ENCODE measurements around the gene FBLN7. TPM values are rescaled to one million over a fixed set of nuclear protein-coding genes. Genes with fewer than 3 reads are reported as not detected.

FBLN7 gene
- total RNA-seq, 1 donor from 2014 or later = 17.0 TPM

DNA sequence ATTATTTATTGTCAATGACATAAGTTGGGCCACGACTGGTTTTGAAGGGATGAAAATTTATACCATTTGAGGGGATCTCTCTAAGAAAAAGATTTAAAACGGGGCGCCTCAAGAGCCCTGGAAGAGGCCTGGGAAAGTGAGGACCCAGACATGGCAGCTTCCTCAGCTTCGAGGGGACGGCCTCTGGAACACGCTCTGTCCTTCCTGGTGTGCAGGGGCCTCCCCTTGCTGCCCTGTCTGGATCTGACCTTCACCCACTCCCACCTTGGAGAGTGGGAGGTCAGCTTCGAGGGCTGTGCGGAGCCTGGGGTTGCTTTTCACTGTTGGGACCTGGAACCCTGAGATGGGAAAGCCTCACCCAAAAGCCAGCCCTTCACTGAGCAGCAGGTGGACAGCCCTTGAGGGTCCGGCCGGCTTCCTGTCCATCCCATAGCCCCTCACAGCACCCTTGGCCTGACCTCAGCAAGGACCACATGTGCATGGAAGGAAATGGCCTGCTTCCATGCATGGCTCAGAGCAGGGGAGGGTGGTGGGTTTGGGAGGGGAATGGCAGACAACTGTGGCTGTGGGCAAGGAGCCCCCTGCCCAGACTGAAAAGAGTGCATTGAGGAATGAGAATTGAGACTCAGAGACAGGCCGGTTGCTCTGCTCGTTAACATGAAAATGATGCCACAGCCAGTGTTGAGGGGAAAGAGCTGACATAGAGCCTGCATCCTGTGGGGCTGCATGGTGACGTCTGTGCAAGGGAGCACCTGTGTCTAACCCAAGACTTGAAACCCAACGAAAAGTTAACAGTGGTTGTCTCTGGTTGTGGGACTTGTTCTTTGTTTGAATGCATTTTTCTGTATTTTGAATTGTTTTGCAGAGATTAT lies 16.3 kb downstream of the FBLN7 start:
- Mint-ChIP-seq H3K27me3 (ENCODE audit: low read depth) (peaks cover 2% of the 10 kb centered on the region), H3K9me3 (no peaks in the 10 kb centered on the region), H3K36me3 (ENCODE audit: low read depth) (no peaks in the 10 kb centered on the region), H3K4me1 (ENCODE audit: low read depth) (peaks cover 30% of the 10 kb centered on the region), H3K4me3 (ENCODE audit: low read depth) (no peak overlapping the region), H3K27ac (no peak overlapping the region)
- DNase-seq (ENCODE audit: low spot score) = no peak
- intact Hi-C loops (cut with micrococcal nuclease) = loop anchor here (5.0 kb wide), 1 partner anchor 33 kb away; no protein-coding TSS in a partner anchor

DNA sequence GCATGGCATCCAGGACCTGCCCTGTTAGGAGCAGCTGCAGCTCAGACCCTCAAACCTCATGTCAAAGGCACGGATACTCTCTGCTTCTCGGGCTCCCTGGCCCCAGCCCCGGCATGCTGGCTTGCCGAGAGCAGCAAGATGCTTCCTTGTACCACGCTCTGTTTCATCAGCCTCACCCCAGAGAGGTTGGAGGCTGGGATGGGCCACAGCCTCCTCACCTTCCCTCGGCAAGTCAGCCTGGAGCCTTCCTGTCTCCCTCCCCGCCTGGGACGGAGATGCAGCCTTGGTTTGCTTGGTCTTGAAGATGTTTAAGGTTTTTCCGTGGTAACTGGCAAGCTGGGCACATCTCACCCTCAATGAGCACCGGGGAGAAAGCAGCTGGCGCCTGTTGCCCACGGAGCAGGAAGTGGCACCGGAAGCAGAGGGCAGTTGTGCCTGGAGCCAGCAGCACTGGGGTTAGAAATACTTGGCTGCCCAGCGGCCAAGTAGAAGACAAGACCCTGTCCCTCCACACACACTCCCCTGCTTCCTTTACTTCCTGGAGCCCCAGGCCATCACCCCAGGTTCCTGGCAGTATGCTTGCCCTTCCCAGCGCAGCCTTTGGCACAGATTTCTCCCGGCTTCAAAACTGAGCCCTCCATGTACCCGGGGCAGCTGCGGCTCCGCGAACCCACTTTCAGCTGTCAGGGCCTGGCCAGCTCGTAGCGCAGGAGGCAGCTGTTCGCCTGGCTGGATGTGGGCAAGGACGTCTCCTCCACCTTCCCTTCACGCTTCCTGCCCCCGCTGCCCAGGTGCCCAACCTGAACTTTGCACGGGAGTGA lies 17.4 kb downstream of the FBLN7 start:
- H3K27me3 Mint-ChIP-seq (ENCODE audit: low read depth) = no peaks in the 10 kb centered on the region
- intact Hi-C loops (cut with micrococcal nuclease) = no loop called here
- H3K36me3 Mint-ChIP-seq (ENCODE audit: low read depth) = no peaks in the 10 kb centered on the region
- H3K9me3 Mint-ChIP-seq = no peaks in the 10 kb centered on the region
- no peak for DNase-seq (ENCODE audit: low spot score)
- H3K4me1 Mint-ChIP-seq (ENCODE audit: low read depth) = peaks cover 34% of the 10 kb centered on the region
- H3K27ac Mint-ChIP-seq = peak overlapping the region; percentile 58
- no peak overlapping the region for H3K4me3 Mint-ChIP-seq (ENCODE audit: low read depth)

DNA sequence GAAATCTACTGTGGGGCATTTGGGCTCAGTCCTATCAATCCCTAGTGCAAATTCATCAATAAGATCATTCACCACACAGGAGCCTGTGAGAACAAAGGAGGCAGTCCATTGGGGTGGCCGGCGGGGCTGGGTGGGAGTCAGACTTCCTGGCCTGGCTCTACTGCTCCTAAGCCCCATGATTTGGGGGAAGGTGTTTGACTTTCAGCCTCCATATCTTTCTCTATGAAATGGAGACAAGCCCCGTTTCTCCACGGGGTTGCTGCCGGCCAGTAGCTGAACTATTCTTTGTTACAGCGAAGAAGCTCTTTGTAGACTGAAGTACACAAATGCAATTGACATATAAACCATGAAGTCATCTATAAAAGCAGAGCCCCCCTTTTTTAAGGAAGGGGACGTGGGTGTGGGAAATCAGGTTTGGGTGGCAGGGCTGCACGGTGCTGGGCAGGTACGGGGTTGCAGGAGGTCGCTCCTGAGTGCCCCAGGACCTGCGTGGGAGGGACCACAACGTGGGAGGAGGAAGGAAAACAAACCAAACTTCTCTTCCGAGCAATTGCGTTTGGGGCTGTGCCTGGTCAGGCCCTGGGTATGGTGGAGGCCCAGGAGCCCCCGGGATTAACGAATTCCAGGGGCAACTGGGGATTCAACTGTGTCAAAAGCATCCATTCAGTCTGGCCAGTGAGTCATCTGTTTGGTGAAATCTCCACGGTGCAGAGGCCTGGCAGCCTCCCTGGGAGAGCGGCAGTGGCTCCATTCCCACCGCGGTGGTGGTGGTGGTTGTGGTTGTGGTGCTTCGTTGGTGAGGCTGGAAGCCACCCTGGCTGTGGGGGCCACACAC lies 18.2 kb downstream of the FBLN7 start:
- no peaks in the 10 kb centered on the region for H3K9me3 Mint-ChIP-seq
- H3K36me3 Mint-ChIP-seq (ENCODE audit: low read depth) = no peaks in the 10 kb centered on the region
- H3K27ac Mint-ChIP-seq = peak overlapping the region; percentile 58
- H3K4me3 Mint-ChIP-seq (ENCODE audit: low read depth) = peak overlapping the region; percentile 15
- DNase-seq (ENCODE audit: low spot score) = no peak
- peaks cover 36% of the 10 kb centered on the region for H3K4me1 Mint-ChIP-seq (ENCODE audit: low read depth)
- H3K27me3 Mint-ChIP-seq (ENCODE audit: low read depth) = no peaks in the 10 kb centered on the region
- intact Hi-C loops (cut with micrococcal nuclease) = no loop called here

DNA sequence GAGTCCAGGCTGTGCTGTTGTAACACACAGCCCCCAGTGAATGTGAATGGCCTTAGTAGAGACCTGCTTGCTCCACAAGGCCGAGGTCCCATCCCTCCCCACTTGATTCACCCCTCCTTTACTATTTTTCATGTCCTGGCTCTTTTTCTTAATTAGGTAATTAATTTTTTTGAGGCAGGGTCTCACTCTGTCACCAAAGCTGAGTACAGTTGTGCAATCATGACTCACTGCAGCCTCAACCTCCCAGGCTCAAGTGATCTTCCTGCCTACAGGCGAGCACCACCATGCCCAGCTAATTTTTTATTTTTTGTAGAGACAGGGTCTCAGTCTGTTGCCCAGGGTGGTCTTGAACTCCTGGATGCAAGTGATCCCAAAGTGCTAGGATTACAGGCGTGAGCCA lies 19.3 kb downstream of the FBLN7 start:
- intact Hi-C loops (cut with micrococcal nuclease) = no loop called here
- Mint-ChIP-seq H3K4me3 (ENCODE audit: low read depth) (no peak overlapping the region), H3K27me3 (ENCODE audit: low read depth) (no peaks in the 10 kb centered on the region), H3K4me1 (ENCODE audit: low read depth) (peaks cover 36% of the 10 kb centered on the region), H3K27ac (no peak overlapping the region), H3K9me3 (no peaks in the 10 kb centered on the region), H3K36me3 (ENCODE audit: low read depth) (no peaks in the 10 kb centered on the region)
- no peak for DNase-seq (ENCODE audit: low spot score)

DNA sequence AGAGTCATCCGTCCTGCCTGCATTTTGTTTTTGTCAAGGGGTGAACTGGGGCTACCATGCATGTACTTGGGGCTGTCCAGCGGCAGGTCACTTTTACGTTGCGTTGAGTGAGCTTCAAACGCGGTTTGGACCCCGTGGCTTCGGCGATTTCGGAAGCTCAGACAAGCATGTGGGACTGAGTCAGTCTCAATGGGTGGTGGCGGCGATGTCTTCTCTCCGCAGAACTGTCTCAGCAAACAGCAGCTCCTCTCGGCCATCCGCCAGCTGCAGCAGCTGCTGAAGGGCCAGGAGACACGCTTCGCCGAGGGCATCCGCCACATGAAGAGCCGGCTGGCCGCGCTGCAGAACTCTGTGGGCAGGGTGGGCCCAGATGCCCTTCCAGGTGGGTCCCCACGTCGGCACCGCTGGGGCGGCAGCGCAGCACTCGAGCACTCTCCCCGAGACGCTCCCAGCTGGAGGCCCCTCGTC lies 21.3 kb downstream of the FBLN7 start:
- intact Hi-C loops (cut with micrococcal nuclease) = no loop called here
- no peak overlapping the region for H3K27ac Mint-ChIP-seq
- no peak overlapping the region for H3K4me3 Mint-ChIP-seq (ENCODE audit: low read depth)
- no peaks in the 10 kb centered on the region for H3K9me3 Mint-ChIP-seq
- H3K36me3 Mint-ChIP-seq (ENCODE audit: low read depth) = no peaks in the 10 kb centered on the region
- DNase-seq (ENCODE audit: low spot score) = no peak
- H3K4me1 Mint-ChIP-seq (ENCODE audit: low read depth) = peaks cover 30% of the 10 kb centered on the region
- H3K27me3 Mint-ChIP-seq (ENCODE audit: low read depth) = no peaks in the 10 kb centered on the region

DNA sequence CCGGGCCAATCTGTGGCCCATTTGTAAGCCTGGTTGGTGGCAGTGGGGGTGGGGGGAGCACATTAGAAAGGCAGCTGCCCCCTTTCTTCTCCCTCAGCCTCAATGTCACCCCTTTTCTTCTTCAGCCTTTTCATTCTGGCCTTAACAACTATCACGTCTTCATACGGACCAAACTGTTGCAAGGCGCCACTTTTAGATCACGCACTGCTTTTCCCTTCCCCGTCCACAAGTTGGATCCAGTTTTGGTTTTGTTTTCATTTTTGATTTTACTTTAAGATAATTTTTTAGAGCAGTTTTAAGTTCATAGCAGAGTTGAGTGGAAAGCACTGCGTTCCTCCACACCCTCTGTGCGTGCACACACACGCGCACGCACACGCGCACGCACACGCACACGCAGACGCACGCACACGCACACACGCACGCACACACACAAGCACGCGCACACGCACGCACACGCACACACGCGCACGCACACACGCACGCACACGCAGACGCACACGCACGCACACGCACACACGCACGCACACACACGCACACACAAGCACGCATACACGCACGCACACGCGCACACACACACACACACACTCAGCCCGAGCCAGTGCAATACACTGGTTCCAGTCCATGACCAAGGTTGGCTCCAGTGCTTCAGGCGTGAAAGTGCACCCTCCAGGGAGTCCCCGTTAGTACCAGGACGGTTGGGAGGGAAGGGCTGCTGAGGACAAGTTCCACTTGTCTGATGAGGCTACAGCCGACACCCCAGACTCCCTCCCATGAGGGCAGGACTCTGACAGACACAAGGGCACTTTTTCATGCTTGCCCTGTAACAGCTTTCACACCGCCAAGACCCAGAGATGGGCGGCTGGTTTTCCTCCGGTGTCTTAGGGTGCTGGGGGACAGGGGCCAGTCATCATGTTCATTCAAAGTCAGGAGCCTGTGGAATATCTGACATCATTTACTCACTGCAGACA lies 22.4 kb downstream of the FBLN7 start:
- H3K4me3 Mint-ChIP-seq (ENCODE audit: low read depth) = no peak overlapping the region
- H3K36me3 Mint-ChIP-seq (ENCODE audit: low read depth) = no peaks in the 10 kb centered on the region

DNA sequence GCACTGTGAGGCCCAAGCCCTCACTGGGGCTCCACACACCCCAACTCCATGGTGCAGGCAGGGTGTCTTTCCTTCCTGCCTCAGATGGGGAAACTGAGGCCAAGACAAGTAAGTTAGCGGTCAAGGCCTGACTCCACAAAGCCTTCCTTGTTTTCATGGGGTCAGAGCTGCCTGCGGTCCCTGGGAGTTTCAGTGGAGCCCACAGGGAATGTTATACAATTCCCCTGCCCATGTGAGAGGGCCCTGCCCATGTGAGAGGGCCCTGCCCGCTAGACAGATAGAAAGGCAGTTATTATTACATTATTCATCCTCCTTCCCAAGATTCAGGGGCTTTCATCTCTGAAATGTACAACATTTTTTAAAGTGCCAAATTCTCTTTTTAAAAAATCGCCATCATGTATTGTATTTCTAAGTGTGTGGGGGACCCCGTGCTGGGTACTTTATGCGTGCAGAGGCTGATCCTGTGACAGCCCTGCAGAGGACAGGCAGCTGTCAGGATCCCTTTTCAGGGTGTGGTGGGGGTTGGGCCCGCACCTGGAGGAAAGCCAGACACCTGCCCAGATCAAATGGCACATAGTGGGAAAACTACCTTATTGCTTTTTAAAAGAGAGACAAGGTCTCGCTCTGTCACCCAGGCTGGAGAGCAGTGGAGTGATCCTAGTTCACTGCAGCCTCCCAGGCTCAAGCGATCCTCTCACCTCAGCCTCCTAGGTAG lies 23.4 kb downstream of the FBLN7 start:
- Mint-ChIP-seq H3K4me1 (ENCODE audit: low read depth) (peaks cover 11% of the 10 kb centered on the region), H3K36me3 (ENCODE audit: low read depth) (no peaks in the 10 kb centered on the region), H3K9me3 (no peaks in the 10 kb centered on the region), H3K4me3 (ENCODE audit: low read depth) (no peak overlapping the region), H3K27ac (no peak overlapping the region), H3K27me3 (ENCODE audit: low read depth) (no peaks in the 10 kb centered on the region)
- intact Hi-C loops (cut with micrococcal nuclease) = no loop called here
- DNase-seq (ENCODE audit: low spot score) = no peak

More for the DNA sequence above, 22.4 kb downstream of the FBLN7 start:
- Mint-ChIP-seq H3K9me3 (no peaks in the 10 kb centered on the region), H3K4me1 (ENCODE audit: low read depth) (peaks cover 21% of the 10 kb centered on the region), H3K27ac (no peak overlapping the region), H3K27me3 (ENCODE audit: low read depth) (no peaks in the 10 kb centered on the region)
- intact Hi-C loops (cut with micrococcal nuclease) = no loop called here
- DNase-seq (ENCODE audit: low spot score) = no peak

DNA sequence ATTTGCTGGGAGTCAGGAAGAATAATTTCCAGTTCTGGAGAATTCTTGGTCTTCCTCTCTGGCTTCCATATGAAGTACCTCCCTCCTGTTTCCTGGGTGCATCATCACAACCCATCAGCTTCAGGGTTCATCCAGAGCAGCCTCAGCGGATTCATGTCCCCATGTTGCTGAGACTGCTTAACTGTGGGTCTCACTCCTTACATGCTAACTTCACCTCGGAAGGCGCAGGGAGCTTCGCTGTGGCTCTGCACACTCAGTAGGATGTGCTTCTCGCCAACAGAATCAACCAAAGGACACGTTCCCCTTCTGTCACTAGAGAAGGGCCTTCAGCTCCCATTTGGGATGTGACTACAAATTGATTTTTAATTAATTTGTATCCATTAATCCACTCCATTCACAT lies 24.2 kb downstream of the FBLN7 start:
- Mint-ChIP-seq H3K36me3 (ENCODE audit: low read depth) (no peaks in the 10 kb centered on the region), H3K27me3 (ENCODE audit: low read depth) (no peaks in the 10 kb centered on the region), H3K9me3 (no peaks in the 10 kb centered on the region), H3K4me3 (ENCODE audit: low read depth) (no peak overlapping the region), H3K27ac (no peak overlapping the region), H3K4me1 (ENCODE audit: low read depth) (peaks cover 11% of the 10 kb centered on the region)
- intact Hi-C loops (cut with micrococcal nuclease) = no loop called here
- no peak for DNase-seq (ENCODE audit: low spot score)

DNA sequence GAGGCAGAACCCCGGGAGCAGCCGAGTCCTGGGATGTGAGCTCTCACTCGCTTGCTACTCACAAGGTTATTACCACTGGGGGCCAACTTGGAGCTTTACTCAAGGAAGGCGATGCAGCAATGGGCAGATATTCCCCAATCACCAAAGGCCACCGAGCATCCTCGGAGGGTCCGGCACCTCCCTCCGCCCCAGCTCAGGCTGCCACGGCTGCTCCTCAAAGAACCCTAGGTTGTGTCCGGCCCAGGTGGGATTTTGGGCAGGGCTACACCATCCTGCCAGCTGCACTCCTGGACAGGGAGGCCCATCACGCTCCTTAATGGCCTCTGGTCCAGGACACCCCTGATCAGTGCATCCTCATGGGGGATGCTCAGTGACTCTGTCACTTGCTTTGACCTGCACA lies 24.8 kb downstream of the FBLN7 start:
- no peak overlapping the region for H3K27ac Mint-ChIP-seq
- H3K9me3 Mint-ChIP-seq = no peaks in the 10 kb centered on the region
- H3K4me1 Mint-ChIP-seq (ENCODE audit: low read depth) = peaks cover 10% of the 10 kb centered on the region
- no peaks in the 10 kb centered on the region for H3K27me3 Mint-ChIP-seq (ENCODE audit: low read depth)
- H3K4me3 Mint-ChIP-seq (ENCODE audit: low read depth) = no peak overlapping the region
- intact Hi-C loops (cut with micrococcal nuclease) = no loop called here
- H3K36me3 Mint-ChIP-seq (ENCODE audit: low read depth) = no peaks in the 10 kb centered on the region
- DNase-seq (ENCODE audit: low spot score) = no peak

DNA sequence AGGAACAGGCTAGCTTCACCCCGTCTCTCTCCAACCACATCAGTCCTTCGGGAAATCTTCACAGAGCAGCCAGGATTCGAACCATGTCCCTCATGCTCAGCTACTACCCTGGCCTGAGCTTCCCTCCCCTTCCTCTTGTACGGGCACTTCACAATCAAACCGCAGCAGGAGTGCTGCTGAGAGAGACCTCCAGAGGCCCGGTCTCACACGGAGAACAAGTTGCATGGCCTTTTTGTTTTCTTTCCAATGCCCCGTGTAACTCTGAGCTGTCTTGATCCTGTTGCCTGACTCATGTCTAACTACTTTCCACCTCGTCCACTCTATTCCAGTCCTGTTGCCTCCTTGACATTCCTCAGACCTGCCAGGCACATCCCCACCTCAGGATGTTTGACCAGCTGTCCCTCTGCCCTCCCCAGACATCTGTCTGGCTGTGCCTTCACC lies 25.4 kb downstream of the FBLN7 start:
- Mint-ChIP-seq H3K4me3 (ENCODE audit: low read depth) (no peak overlapping the region), H3K9me3 (no peaks in the 10 kb centered on the region), H3K27ac (no peak overlapping the region), H3K4me1 (ENCODE audit: low read depth) (peaks cover 14% of the 10 kb centered on the region), H3K36me3 (ENCODE audit: low read depth) (no peaks in the 10 kb centered on the region), H3K27me3 (ENCODE audit: low read depth) (no peaks in the 10 kb centered on the region)
- no peak for DNase-seq (ENCODE audit: low spot score)
- intact Hi-C loops (cut with micrococcal nuclease) = no loop called here

DNA sequence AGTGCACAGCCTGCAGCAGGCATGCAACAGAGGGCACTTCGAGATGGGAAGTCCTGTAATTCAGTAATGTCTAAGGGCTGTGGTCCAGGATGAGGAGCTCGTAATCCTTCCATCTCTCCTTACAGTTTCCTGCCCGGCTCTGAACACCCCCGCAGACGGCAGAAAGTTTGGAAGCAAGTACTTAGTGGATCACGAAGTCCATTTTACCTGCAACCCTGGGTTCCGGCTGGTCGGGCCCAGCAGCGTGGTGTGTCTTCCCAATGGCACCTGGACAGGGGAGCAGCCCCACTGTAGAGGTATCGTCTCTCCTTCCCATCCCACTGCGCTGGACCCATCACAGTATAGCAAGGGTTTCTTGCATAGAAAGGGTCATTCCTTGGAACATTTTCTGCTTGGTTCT lies 26.7 kb downstream of the FBLN7 start:
- Mint-ChIP-seq H3K27ac (no peak overlapping the region), H3K4me3 (ENCODE audit: low read depth) (no peak overlapping the region), H3K9me3 (no peaks in the 10 kb centered on the region), H3K27me3 (ENCODE audit: low read depth) (no peaks in the 10 kb centered on the region), H3K4me1 (ENCODE audit: low read depth) (peaks cover 16% of the 10 kb centered on the region), H3K36me3 (ENCODE audit: low read depth) (no peaks in the 10 kb centered on the region)
- intact Hi-C loops (cut with micrococcal nuclease) = no loop called here
- DNase-seq (ENCODE audit: low spot score) = no peak

Measured in activated T-helper 2 cell treated with anti-CD3 and anti-CD28 coated beads, Interferon-gamma antibody, Interleukin-2, Interleukin-4, amounts not matched to agents 10 μg/mL and 5 μg/mL and 100 μg/mL, durations not matched to agents 14 hours and 24 hours and 36 hours (primary cell).